ENCODE results near the gene ARHGEF4.

ARHGEF4 gene

DNA sequence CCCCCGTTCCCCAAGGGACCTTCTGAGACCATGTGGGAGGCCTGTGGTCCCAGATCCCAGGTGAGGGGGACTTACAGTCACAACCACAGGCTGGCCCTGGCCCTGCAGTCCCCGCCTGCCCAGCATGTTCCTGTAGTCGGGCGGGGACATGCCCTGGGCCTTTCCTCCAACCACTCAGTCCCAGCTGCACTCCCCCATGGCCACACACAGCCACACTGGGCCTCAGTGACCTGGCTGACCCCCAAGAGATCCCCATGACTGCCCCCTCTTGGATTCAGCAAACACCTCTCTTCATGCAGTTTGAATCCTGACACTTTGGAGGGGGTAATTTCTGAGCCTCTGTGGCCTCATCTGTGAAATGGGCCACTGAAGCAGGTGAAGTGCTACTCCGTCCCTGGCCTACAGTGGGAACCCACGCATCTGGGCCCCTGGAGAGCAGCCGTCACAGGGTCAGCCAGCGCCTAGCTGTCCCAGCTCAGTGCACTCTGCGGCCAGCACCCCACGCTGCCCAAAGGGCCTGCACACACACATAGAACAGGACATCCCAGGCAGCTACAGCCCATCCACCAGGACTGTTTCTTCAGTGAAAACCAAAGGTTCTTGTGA, 12.7 kb upstream of the ARHGEF4 start:
- no peaks in the 10 kb centered on the region for H3K36me3 Mint-ChIP-seq (ENCODE audit: low read depth)

DNA sequence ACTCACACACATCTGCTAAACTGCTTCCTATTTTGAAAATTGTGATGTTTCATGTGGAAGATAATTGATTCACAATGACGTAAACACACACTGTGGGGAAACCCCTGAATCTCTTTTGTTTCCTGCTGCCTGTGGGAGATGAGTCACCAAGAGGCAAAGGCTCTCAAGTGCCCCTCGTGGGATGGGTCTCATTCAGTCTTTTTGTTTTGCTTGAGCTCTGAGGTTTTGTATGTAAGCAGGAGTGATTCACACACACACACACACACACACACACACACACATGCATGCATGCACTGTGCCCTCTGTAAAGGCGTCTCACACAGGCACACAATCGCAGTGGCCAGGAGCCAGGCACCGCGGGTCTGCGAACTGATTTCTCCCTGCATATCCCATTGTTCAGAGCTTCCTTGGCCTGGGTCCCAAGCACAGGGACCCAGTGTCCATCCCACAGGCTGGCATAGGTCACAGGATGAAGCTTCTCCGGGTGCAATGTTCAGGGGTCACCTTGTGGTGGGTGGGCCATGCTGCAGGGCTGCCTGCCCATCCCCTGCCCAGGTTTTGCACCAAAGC, 12.1 kb upstream of the ARHGEF4 start:
- no peaks in the 10 kb centered on the region for H3K36me3 Mint-ChIP-seq (ENCODE audit: low read depth)
- peak overlapping the region; percentile 34 for H3K4me3 Mint-ChIP-seq
- H3K4me1 Mint-ChIP-seq (ENCODE audit: low read depth), result peaks cover 15% of the 10 kb centered on the region

More for the DNA sequence above, 12.7 kb upstream of the ARHGEF4 start:
- no peak for DNase-seq (ENCODE audit: low spot score)
- H3K4me1 Mint-ChIP-seq (ENCODE audit: low read depth), result peaks cover 15% of the 10 kb centered on the region
- H3K9me3 Mint-ChIP-seq, result no peaks in the 10 kb centered on the region
- H3K4me3 Mint-ChIP-seq, result peak overlapping the region; percentile 34
- H3K27ac Mint-ChIP-seq, result peak overlapping the region; percentile 70
- H3K27me3 Mint-ChIP-seq (ENCODE audit: low read depth), result peaks cover 5% of the 10 kb centered on the region

DNA sequence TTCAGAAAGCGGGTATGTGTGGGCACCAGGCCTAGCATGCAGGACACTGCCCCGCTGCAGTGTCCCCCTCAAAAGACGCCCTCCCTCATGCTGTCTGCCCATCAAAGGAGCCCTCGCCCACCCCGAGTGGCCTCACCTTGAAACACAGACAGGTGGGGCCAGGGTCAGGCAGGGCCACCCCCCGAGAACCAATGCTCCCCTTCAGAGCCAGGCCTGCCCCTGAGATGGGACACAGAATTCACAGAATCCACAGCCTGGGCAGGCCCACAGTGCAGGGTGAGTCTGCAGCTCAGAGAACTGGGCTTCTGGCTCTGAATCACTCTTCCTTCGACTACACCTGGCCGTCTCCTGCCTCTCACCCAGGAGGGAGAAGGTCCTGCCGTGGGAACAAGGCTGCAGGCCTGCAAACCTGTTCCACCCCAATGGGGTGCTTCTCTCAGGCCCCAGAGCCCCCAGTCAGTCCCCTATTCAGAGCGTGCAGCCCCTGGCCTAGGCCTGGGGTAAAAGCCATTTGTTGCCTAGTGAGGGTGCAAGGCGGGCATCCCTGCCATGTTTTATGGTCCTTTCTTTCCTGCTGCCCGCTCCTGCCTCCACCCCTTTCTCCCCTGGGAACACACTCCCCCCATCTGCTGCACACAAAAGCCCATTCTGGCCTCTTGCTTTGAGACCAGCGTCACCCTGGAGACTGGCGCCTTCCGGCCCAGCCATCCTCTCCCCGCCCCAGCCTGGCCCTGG, 11.3 kb upstream of the ARHGEF4 start:
- Mint-ChIP-seq H3K27me3 (ENCODE audit: low read depth) (peaks cover 5% of the 10 kb centered on the region), H3K9me3 (no peaks in the 10 kb centered on the region), H3K36me3 (ENCODE audit: low read depth) (no peaks in the 10 kb centered on the region), H3K27ac (peak overlapping the region; percentile 65), H3K4me3 (no peak overlapping the region), H3K4me1 (ENCODE audit: low read depth) (peaks cover 15% of the 10 kb centered on the region)
- no peak for DNase-seq (ENCODE audit: low spot score)

More for the DNA sequence above, 12.1 kb upstream of the ARHGEF4 start:
- H3K27me3 Mint-ChIP-seq (ENCODE audit: low read depth), result peaks cover 5% of the 10 kb centered on the region
- H3K27ac Mint-ChIP-seq, result peak overlapping the region; percentile 70
- DNase-seq (ENCODE audit: low spot score), result peak; percentile 84
- no peaks in the 10 kb centered on the region for H3K9me3 Mint-ChIP-seq

DNA sequence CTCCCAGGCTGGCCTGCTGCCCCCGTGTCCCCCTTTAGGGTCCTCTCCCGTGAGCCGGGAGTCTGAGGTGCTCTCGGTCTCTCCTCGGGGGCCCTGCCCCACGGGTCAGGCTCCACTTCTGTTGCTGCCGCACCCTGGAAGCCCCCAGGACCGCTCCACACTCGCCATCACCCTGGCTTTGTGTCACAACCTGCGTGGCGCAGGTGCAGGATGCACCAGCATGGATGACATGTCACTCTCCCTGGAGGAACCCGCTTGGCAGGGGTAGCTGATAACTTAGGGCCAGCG, 10.8 kb upstream of the ARHGEF4 start:
- Mint-ChIP-seq H3K9me3 (no peaks in the 10 kb centered on the region), H3K36me3 (ENCODE audit: low read depth) (no peaks in the 10 kb centered on the region), H3K27ac (no peak overlapping the region), H3K4me3 (no peak overlapping the region), H3K4me1 (ENCODE audit: low read depth) (peaks cover 15% of the 10 kb centered on the region), H3K27me3 (ENCODE audit: low read depth) (peaks cover 7% of the 10 kb centered on the region)
- DNase-seq (ENCODE audit: low spot score), result no peak

DNA sequence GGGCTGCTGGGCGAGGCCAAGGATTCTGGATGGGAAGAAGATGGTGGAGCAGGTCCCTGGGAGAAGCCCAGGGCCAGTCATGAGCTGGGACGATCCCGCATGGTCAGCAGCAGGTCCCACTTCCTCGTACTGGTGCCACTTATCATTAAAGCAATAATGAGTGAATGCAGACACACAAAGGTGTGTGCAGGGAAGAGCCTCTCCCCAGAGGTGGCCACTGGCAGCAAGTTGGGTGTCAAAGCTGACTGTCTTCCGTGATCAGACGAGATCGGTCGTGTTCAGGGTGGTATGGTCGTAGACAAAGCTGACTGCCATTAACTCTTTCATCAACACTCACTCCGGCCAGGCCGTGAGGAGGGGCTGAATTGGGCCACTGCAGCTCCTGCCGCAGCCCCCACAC, 10.3 kb upstream of the ARHGEF4 start:
- Mint-ChIP-seq H3K27ac (no peak overlapping the region), H3K27me3 (ENCODE audit: low read depth) (peaks cover 3% of the 10 kb centered on the region), H3K9me3 (no peaks in the 10 kb centered on the region), H3K4me1 (ENCODE audit: low read depth) (peaks cover 15% of the 10 kb centered on the region), H3K36me3 (ENCODE audit: low read depth) (no peaks in the 10 kb centered on the region), H3K4me3 (no peak overlapping the region)
- no peak for DNase-seq (ENCODE audit: low spot score)

DNA sequence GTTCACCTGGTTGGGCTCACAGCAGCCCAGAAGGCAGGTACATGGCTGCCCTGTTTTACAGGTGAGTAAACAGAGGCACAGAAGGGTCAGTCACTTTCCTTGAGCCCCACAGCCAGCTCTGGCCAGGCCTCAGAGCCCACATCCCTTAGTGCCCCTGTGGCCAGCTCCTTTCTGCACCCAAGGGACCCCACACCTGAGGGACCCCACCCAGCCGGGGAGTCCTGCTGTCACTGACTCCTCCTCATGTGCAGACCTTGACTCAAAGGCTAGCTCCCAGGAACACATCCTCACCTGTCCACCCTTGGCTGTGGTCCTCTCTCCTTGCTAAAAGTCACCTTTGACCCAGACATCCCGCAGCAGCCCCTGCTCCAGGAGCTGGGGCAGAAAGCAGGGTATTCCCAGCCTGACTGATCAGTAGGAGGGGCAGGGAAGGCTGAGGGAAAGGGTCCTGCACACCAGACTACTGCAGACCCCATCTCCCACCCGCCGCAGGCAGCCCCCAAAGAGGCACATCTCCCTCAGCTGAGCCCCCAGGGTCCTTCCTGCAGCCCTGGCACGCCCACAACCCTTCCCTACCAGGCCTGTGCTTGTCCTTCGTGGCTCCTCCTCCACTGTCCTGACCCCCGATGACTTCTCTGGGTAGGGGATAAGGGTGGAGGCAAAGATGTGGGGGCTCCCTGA, 9.8 kb upstream of the ARHGEF4 start:
- H3K27ac Mint-ChIP-seq, result no peak overlapping the region
- no peak overlapping the region for H3K4me3 Mint-ChIP-seq
- DNase-seq (ENCODE audit: low spot score), result no peak
- H3K27me3 Mint-ChIP-seq (ENCODE audit: low read depth), result peaks cover 3% of the 10 kb centered on the region
- no peaks in the 10 kb centered on the region for H3K36me3 Mint-ChIP-seq (ENCODE audit: low read depth)
- H3K9me3 Mint-ChIP-seq, result no peaks in the 10 kb centered on the region
- H3K4me1 Mint-ChIP-seq (ENCODE audit: low read depth), result peaks cover 15% of the 10 kb centered on the region

DNA sequence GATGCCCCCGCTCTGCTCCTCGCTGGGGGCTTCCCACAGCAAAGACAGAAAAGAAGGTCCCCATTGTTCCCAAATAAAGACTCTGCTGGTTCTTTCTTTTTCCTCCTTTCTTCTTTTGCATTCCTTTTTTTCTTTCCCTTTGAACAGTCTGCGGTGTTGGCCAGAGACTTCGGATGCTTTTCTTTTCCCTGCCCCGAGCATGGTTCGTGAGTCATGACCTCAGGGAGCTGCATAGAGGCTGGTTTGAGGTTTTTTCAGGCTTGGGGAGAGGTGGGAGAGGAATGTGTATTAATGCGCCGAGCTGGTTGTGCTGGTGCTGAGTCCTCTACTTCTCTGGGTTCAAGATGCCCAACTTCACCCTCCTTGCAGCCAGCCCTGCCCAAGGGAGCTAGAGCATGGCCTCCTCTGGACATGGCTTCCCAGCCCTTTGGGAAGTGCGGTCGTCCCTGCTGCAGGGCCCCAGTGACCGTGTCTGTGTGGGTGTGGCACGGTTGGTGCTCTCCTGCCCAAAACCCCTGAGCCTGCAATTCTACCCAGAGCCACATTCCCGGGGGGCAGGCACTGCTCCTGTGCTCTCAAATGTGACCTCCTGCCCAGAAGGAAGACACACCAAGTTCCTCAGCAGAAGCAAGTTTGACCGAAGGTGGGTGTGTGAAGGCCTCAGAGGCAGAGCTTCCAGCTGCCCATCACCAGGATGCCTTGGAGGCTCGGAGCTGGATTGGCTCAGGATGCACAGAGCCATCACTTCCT, 9.0 kb upstream of the ARHGEF4 start:
- Mint-ChIP-seq H3K4me1 (ENCODE audit: low read depth) (peaks cover 15% of the 10 kb centered on the region), H3K36me3 (ENCODE audit: low read depth) (no peaks in the 10 kb centered on the region), H3K27ac (no peak overlapping the region), H3K9me3 (no peaks in the 10 kb centered on the region), H3K4me3 (no peak overlapping the region), H3K27me3 (ENCODE audit: low read depth) (peaks cover 5% of the 10 kb centered on the region)
- no peak for DNase-seq (ENCODE audit: low spot score)

DNA sequence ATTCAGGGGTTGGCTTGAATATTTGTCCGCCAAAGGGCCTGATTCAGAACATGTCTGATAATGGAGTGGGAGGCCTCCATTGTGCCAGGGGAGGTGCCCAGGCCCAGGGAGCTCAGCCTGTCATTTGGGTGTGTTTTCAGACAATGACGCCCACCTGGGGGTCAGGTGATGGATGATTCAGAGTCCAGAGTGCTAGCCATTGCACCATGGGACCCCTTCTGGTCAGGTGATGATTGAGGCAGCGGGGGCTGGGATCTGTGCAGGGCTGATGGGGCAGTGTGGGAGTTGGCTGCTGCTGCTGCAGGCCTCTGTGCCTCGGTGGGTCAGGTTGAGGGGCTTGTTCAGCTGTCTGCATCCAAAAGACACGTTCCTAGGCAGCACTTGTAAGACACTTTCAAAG, 8.3 kb upstream of the ARHGEF4 start:
- Mint-ChIP-seq H3K27me3 (ENCODE audit: low read depth) (peaks cover 8% of the 10 kb centered on the region), H3K9me3 (no peaks in the 10 kb centered on the region), H3K36me3 (ENCODE audit: low read depth) (no peaks in the 10 kb centered on the region), H3K4me1 (ENCODE audit: low read depth) (peaks cover 15% of the 10 kb centered on the region), H3K27ac (no peak overlapping the region), H3K4me3 (no peak overlapping the region)
- DNase-seq (ENCODE audit: low spot score), result no peak

DNA sequence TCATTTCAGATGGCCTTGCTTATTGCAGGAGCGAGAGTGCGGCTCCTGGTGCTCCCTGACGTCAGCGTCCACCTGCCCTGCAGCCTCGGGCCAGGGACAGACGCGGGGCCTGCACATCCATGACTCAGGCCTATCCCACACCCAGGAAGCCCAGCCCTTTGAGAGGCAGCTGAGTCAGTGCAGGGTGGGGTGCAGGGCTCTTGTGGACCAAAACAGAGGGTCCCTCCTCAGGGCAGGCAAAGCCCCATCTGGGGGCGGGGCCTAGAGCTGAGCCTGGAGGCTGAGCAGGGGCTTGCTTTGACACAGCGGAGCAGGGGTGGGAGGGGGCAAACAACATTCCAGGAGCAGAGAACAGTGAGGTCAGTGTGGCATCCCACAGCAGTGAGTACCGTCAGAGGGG, 7.7 kb upstream of the ARHGEF4 start:
- Mint-ChIP-seq H3K27ac (no peak overlapping the region), H3K9me3 (no peaks in the 10 kb centered on the region), H3K4me1 (ENCODE audit: low read depth) (peaks cover 12% of the 10 kb centered on the region), H3K36me3 (ENCODE audit: low read depth) (no peaks in the 10 kb centered on the region), H3K4me3 (no peak overlapping the region), H3K27me3 (ENCODE audit: low read depth) (peaks cover 8% of the 10 kb centered on the region)
- no peak for DNase-seq (ENCODE audit: low spot score)

DNA sequence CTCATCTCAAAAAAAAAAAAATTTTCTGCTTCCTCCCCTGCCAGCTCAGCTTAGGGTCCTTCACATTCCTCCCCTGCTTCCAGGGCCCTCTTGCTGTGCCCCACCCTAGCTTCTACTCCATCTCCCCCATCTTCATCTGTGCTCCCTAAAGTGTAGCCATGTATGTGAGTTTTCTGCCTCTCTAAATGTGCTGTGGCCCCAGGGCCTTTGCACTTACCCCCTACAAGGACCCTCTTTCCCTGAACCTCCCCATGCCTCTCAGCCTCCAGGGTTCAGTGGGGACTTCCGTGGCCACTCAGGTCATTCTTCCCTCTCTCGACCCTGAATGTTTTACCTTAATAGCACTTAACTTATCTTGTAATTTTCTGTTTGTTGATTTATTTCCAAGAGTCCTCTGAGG, 6.2 kb upstream of the ARHGEF4 start:
- H3K36me3 Mint-ChIP-seq (ENCODE audit: low read depth), result no peaks in the 10 kb centered on the region
- no peak overlapping the region for H3K4me3 Mint-ChIP-seq
- H3K9me3 Mint-ChIP-seq, result no peaks in the 10 kb centered on the region
- no peak for DNase-seq (ENCODE audit: low spot score)
- peaks cover 18% of the 10 kb centered on the region for H3K27me3 Mint-ChIP-seq (ENCODE audit: low read depth)
- H3K27ac Mint-ChIP-seq, result no peak overlapping the region
- H3K4me1 Mint-ChIP-seq (ENCODE audit: low read depth), result no peaks in the 10 kb centered on the region

DNA sequence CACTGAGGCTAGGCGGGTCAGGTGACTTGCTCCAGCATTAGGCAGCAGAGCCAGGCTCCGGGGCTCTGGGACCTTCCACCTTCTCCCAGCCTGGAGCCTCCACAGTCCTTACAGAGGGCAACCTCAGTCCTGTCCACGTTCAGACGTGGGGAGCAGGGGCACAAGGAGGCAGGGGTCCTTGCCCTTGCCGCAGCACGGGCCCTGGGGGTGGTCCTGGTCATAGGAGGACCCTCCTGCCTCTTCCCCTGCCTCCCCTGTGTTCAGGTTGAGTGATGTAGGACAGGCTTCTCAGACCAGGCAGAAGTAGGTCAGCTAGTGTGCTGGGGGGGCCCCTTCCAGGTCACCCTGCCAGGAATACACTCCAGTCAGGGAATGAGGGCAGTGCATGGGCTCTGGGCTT, 5.4 kb upstream of the ARHGEF4 start:
- no peaks in the 10 kb centered on the region for H3K4me1 Mint-ChIP-seq (ENCODE audit: low read depth)
- no peaks in the 10 kb centered on the region for H3K36me3 Mint-ChIP-seq (ENCODE audit: low read depth)
- H3K9me3 Mint-ChIP-seq, result no peaks in the 10 kb centered on the region
- DNase-seq (ENCODE audit: low spot score), result no peak
- peaks cover 23% of the 10 kb centered on the region for H3K27me3 Mint-ChIP-seq (ENCODE audit: low read depth)
- H3K27ac Mint-ChIP-seq, result no peak overlapping the region
- H3K4me3 Mint-ChIP-seq, result no peak overlapping the region

DNA sequence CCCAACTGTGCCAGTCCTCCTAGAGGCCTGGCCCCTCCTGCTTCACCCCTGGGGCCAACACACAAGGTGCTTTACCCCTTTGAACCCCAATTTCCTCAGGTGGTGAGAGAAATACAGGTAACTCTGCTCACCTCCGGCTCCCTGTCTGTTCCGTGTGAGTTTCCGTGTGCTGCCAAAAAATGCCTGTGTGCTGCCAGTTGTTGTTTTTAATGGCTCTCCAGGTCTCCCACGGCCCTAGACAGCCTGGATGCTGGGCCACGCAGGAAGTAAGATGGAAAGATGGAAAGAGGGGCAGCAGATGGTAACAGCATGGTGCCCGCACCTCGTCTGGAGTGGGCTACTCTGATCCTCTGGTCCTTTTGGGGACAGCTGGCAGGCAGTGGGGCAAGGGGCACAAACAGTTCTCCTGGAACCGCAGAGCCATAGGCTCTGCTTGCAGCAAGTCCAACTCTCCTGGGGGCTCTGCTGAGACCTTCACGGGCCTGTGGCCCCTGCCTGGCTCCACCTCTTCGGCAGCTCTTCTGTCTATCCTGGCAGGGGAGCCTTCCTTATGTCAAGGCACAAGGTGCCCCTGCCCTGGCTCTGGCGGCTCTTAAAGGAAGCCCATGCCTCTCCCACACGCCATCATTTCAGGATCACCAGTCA, 4.3 kb upstream of the ARHGEF4 start:
- peaks cover 25% of the 10 kb centered on the region for H3K27me3 Mint-ChIP-seq (ENCODE audit: low read depth)

DNA sequence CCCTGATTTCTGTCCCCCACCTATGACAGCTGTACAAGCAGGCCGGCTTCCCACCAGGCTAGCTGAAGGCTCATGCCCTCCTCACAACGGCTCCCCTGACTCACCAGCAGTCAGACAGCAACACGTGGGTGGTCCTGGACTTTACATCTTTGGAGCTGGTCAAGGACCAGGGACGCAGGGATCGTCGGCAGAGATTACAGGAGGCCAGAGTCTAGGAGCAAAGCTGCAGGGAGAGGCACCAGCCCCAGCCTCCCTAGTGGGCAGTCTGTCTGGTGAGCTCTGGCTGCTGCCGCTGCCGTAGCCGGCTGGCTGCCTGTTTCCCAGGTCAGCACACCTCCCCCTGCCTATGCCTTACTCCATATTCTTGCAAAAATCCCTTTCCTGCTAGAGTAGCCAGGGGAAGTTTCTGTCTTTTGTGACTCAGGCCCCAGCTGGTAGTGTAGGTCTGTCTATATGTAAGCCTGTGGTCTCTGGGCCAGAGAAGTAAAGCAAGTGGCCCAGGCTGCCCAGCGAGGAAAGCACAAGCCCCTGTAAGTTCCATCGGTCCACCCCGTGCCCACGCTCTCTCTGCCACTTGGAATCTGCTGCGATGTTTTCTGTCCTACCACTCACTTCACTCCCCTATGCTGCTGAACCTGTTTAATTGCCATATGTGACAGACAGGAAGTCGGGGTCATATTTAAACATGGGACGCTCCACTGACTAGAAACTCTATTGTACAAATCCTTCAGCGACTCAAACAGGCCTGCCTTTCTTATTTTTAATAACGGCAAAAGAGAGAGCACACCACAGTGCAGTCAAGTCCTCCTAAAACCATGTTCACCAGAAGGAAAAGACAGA, 2.4 kb upstream of the ARHGEF4 start:
- DNase-seq (ENCODE audit: low spot score), result no peak
- Mint-ChIP-seq H3K4me3 (no peak overlapping the region), H3K27ac (no peak overlapping the region), H3K36me3 (ENCODE audit: low read depth) (no peaks in the 10 kb centered on the region), H3K4me1 (ENCODE audit: low read depth) (no peaks in the 10 kb centered on the region), H3K9me3 (no peaks in the 10 kb centered on the region), H3K27me3 (ENCODE audit: low read depth) (peaks cover 40% of the 10 kb centered on the region)

More for the DNA sequence above, 4.3 kb upstream of the ARHGEF4 start:
- Mint-ChIP-seq H3K9me3 (no peaks in the 10 kb centered on the region), H3K4me3 (no peak overlapping the region), H3K36me3 (ENCODE audit: low read depth) (no peaks in the 10 kb centered on the region), H3K27ac (no peak overlapping the region), H3K4me1 (ENCODE audit: low read depth) (no peaks in the 10 kb centered on the region)
- no peak for DNase-seq (ENCODE audit: low spot score)
